Measurements from ENCODE around the gene GALNTL6. TPM values are rescaled to one million over a fixed set of nuclear protein-coding genes. Genes with fewer than 3 reads are reported as not detected.

The GALNTL6 gene
- total and polyA plus RNA-seq, 9 of the 15 experiments (the other 6 are each of a cell fraction or from before 2014, with no cell fraction given) = 0.18 to 0.50 (median 0.29) TPM

DNA sequence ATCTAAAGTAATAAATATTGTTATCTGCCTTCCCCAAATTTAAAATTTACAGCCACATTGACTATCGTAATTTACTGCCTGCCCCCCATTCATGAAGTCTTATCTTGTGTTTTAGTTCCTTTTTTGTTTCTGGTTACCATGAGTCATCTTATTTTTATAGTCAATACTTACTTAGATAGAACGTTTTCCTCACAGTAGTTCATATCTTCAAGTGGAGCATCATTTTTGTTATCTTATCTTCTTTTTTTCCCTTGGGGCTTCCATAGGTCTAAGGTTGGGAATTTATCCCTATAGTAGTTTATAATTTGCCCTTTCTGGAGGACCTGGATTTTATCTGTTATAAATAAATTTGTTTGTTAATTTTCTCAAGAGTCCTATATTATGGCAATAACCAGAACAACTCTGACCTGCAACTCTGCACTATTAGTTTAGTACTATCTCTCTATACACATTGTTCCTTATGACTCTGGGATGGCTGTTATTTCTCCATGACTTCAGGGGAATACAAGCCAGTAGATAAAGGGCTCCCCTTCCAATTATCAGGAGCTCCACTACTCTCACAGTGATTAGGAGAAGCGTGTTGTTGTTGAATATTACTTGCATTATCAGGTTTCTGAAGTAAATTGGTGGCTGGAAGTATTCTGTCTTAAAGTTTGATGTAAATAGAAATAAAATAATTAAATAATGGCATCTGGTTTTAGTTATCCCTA, 330.6 kb downstream of the GALNTL6 start (continued):
- TF ChIP-seq, protein P1, sequence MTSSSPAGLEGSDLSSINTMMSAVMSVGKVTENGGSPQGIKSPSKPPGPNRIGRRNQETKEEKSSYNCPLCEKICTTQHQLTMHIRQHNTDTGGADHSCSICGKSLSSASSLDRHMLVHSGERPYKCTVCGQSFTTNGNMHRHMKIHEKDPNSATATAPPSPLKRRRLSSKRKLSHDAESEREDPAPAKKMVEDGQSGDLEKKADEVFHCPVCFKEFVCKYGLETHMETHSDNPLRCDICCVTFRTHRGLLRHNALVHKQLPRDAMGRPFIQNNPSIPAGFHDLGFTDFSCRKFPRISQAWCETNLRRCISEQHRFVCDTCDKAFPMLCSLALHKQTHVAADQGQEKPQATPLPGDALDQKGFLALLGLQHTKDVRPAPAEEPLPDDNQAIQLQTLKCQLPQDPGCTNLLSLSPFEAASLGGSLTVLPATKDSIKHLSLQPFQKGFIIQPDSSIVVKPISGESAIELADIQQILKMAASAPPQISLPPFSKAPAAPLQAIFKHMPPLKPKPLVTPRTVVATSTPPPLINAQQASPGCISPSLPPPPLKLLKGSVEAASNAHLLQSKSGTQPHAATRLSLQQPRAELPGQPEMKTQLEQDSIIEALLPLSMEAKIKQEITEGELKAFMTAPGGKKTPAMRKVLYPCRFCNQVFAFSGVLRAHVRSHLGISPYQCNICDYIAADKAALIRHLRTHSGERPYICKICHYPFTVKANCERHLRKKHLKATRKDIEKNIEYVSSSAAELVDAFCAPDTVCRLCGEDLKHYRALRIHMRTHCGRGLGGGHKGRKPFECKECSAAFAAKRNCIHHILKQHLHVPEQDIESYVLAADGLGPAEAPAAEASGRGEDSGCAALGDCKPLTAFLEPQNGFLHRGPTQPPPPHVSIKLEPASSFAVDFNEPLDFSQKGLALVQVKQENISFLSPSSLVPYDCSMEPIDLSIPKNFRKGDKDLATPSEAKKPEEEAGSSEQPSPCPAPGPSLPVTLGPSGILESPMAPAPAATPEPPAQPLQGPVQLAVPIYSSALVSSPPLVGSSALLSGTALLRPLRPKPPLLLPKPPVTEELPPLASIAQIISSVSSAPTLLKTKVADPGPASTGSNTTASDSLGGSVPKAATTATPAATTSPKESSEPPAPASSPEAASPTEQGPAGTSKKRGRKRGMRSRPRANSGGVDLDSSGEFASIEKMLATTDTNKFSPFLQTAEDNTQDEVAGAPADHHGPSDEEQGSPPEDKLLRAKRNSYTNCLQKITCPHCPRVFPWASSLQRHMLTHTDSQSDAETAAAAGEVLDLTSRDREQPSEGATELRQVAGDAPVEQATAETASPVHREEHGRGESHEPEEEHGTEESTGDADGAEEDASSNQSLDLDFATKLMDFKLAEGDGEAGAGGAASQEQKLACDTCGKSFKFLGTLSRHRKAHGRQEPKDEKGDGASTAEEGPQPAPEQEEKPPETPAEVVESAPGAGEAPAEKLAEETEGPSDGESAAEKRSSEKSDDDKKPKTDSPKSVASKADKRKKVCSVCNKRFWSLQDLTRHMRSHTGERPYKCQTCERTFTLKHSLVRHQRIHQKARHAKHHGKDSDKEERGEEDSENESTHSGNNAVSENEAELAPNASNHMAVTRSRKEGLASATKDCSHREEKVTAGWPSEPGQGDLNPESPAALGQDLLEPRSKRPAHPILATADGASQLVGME (CRISPR knock-in tag; IDR thresholded peaks at IDR 0.05) = no peak
- TF ChIP-seq ZFP36 (IDR thresholded peaks at IDR 0.05; ENCODE audit: low read depth, low read length, partially characterized antibody) = no peak
- no peak for TF ChIP-seq TCF7 (IDR thresholded peaks at IDR 0.05; ENCODE audit: borderline replicate concordance)

DNA sequence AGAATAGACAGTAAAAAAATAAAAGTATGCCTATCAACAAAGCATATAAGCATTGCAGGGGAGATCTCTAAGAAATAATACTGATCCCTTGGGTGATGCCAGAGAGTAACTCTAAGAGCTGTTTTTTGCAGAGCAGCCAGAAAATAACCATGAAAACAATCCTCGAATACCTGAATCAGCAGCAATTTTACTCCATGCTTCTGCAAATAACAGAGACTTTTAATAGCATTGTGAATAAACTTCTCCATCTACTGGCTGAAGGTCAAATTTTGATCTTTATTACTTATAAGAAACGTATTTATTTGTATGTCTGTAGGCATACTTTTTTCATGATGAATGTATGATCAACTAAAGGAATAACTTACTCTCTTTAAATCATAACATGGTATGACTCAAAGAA, 334.5 kb downstream of the GALNTL6 start:
- TF ChIP-seq ZNF780A (CRISPR knock-in tag; IDR thresholded peaks at IDR 0.05) (no peak), C11orf30 (IDR thresholded peaks at IDR 0.05; ENCODE audit: low read depth) (0 out of 2 replicates have a peak, but pooled peaks have one; percentile 16)
- TF ChIP-seq, protein P2, sequence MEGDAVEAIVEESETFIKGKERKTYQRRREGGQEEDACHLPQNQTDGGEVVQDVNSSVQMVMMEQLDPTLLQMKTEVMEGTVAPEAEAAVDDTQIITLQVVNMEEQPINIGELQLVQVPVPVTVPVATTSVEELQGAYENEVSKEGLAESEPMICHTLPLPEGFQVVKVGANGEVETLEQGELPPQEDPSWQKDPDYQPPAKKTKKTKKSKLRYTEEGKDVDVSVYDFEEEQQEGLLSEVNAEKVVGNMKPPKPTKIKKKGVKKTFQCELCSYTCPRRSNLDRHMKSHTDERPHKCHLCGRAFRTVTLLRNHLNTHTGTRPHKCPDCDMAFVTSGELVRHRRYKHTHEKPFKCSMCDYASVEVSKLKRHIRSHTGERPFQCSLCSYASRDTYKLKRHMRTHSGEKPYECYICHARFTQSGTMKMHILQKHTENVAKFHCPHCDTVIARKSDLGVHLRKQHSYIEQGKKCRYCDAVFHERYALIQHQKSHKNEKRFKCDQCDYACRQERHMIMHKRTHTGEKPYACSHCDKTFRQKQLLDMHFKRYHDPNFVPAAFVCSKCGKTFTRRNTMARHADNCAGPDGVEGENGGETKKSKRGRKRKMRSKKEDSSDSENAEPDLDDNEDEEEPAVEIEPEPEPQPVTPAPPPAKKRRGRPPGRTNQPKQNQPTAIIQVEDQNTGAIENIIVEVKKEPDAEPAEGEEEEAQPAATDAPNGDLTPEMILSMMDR (IDR thresholded peaks at IDR 0.05 in 2 of 3, conservative IDR thresholded peaks at IDR 0.05 in 1 of 3; ENCODE audit: insufficient read depth in 2 of 3, low read depth in 1 of 3, low read length in 3 of 3) = 0 out of 6 replicates have a peak, but pooled peaks of 1 of the 3 experiments have one; percentile 7
- TF ChIP-seq, protein P3, sequence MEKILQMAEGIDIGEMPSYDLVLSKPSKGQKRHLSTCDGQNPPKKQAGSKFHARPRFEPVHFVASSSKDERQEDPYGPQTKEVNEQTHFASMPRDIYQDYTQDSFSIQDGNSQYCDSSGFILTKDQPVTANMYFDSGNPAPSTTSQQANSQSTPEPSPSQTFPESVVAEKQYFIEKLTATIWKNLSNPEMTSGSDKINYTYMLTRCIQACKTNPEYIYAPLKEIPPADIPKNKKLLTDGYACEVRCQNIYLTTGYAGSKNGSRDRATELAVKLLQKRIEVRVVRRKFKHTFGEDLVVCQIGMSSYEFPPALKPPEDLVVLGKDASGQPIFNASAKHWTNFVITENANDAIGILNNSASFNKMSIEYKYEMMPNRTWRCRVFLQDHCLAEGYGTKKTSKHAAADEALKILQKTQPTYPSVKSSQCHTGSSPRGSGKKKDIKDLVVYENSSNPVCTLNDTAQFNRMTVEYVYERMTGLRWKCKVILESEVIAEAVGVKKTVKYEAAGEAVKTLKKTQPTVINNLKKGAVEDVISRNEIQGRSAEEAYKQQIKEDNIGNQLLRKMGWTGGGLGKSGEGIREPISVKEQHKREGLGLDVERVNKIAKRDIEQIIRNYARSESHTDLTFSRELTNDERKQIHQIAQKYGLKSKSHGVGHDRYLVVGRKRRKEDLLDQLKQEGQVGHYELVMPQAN (IDR thresholded peaks at IDR 0.05; ENCODE audit: borderline replicate concordance) = no peak
- H3K79me2 ChIP-seq (ENCODE audit: control insufficient read depth, insufficient read depth, low read length) = peaks cover 48% of the 10 kb centered on the region
- no peak overlapping the region for H3K9ac ChIP-seq (ENCODE audit: insufficient read depth in 1 of 2, low read depth in 2 of 2, low read length in 2 of 2)
- H3K9me3 ChIP-seq (replicated peaks; ENCODE audit: control insufficient read depth, insufficient read depth, low read depth, low read length) = no peaks in the 10 kb centered on the region
- no peak for ATAC-seq
- FAIRE-seq = no peak
- H4K20me1 ChIP-seq (replicated peaks; ENCODE audit: control insufficient read depth, insufficient read depth, low read length) = no peaks in the 10 kb centered on the region
- H3K4me3 ChIP-seq = no peak overlapping the region
- no peaks in the 10 kb centered on the region; the same call in 2 of the 3 replicates for H3K36me3 ChIP-seq (ENCODE audit: control insufficient read depth, insufficient read depth, low read length)
- no peak overlapping the region for H3K4me2 ChIP-seq (ENCODE audit: insufficient read depth, low read length)
- ChIA-PET CTCF (ENCODE audit: low intra/inter-chr PET ratio) (interaction anchor here (0.9 kb wide), 1 partner anchor 302 kb away, joined by 3 read pairs; no protein-coding TSS in a partner anchor), POLR2A (interaction anchor here (1.4 kb wide), 1 partner anchor 8 kb away, joined by 5 read pairs; no protein-coding TSS in a partner anchor)
- H3K9me1 ChIP-seq (ENCODE audit: control insufficient read depth, insufficient read depth, low read length) = no peaks in the 10 kb centered on the region
- in situ Hi-C loops (cut with MboI) = no loop called here
- peaks cover 0 to 9% of the 10 kb centered on the region in 2 experiments; a peak in 3 of 5 replicates for H3K4me1 ChIP-seq (replicated peaks in 1 of 2; ENCODE audit: control insufficient read depth in 2 of 2, insufficient read depth in 2 of 2, low read length in 2 of 2)
- no TSS peak for BruUV-seq (replicated peaks)
- 41% methylated on average over 2 of the region's 2 CpGs for WGBS (ENCODE audit: insufficient coverage, low coverage, missing lambda C conversion rate)
- intact Hi-C loops (cut with micrococcal nuclease) = no loop called here
- no peak overlapping the region for H3K27ac ChIP-seq (ENCODE audit: extremely low read depth, low read depth, low read length)
- DNase-seq (ENCODE audit: extremely low read depth in 1 of 4, low spot score in 3 of 4) = no peak
- H3K27me3 ChIP-seq (ENCODE audit: control insufficient read depth in 2 of 2, insufficient read depth in 2 of 2, low read length in 2 of 2) = no peaks in the 10 kb centered on the region
- H2AFZ ChIP-seq (ENCODE audit: low read depth, low read length) = no peak overlapping the region

All from K562 (cell line).